ENCODE data around the gene OSBPL6.

OSBPL6 gene

GRCh38 chr2:178385595-178386148, 191.4 kb downstream of the OSBPL6 start:
- no peak for ATAC-seq
- TF ChIP-seq, protein P1, sequence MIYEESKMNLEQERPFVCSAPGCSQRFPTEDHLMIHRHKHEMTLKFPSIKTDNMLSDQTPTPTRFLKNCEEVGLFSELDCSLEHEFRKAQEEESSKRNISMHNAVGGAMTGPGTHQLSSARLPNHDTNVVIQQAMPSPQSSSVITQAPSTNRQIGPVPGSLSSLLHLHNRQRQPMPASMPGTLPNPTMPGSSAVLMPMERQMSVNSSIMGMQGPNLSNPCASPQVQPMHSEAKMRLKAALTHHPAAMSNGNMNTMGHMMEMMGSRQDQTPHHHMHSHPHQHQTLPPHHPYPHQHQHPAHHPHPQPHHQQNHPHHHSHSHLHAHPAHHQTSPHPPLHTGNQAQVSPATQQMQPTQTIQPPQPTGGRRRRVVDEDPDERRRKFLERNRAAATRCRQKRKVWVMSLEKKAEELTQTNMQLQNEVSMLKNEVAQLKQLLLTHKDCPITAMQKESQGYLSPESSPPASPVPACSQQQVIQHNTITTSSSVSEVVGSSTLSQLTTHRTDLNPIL (CRISPR knock-in tag; IDR thresholded peaks at IDR 0.05; ENCODE audit: low read depth), result no peak
- TF ChIP-seq ISL1 (CRISPR knock-in tag; IDR thresholded peaks at IDR 0.05) (no peak), GLIS3 (CRISPR knock-in tag; IDR thresholded peaks at IDR 0.05) (no peak), TOX (CRISPR knock-in tag; IDR thresholded peaks at IDR 0.05; ENCODE audit: borderline replicate concordance) (no peak), OSR1 (CRISPR knock-in tag; IDR thresholded peaks at IDR 0.05) (no peak), ZNF70 (CRISPR knock-in tag; IDR thresholded peaks at IDR 0.05) (no peak), BACH2 (CRISPR knock-in tag; IDR thresholded peaks at IDR 0.05; ENCODE audit: borderline replicate concordance) (no peak), PPARA (CRISPR knock-in tag; IDR thresholded peaks at IDR 0.05; ENCODE audit: borderline replicate concordance) (no peak), ZFP30 (CRISPR knock-in tag; IDR thresholded peaks at IDR 0.05) (no peak), ZNF8 (CRISPR knock-in tag; IDR thresholded peaks at IDR 0.05) (no peak), ARNTL (CRISPR knock-in tag; IDR thresholded peaks at IDR 0.05; ENCODE audit: borderline replicate concordance, low read depth) (no peak), ZNF565 (CRISPR knock-in tag; conservative IDR thresholded peaks at IDR 0.05; ENCODE audit: low read depth) (no peak), CSDC2 (CRISPR knock-in tag; IDR thresholded peaks at IDR 0.05) (no peak), RARB (CRISPR knock-in tag; IDR thresholded peaks at IDR 0.05) (no peak), ESRRG (CRISPR knock-in tag; IDR thresholded peaks at IDR 0.05) (no peak), TSHZ2 (CRISPR knock-in tag; IDR thresholded peaks at IDR 0.05) (no peak), SNAI2 (CRISPR knock-in tag; IDR thresholded peaks at IDR 0.05) (no peak), TCF4 (CRISPR knock-in tag; IDR thresholded peaks at IDR 0.05; ENCODE audit: borderline replicate concordance) (no peak)
- TF ChIP-seq, protein P2, sequence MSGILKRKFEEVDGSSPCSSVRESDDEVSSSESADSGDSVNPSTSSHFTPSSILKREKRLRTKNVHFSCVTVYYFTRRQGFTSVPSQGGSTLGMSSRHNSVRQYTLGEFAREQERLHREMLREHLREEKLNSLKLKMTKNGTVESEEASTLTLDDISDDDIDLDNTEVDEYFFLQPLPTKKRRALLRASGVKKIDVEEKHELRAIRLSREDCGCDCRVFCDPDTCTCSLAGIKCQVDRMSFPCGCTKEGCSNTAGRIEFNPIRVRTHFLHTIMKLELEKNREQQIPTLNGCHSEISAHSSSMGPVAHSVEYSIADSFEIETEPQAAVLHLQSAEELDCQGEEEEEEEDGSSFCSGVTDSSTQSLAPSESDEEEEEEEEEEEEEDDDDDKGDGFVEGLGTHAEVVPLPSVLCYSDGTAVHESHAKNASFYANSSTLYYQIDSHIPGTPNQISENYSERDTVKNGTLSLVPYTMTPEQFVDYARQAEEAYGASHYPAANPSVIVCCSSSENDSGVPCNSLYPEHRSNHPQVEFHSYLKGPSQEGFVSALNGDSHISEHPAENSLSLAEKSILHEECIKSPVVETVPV (CRISPR knock-in tag; IDR thresholded peaks at IDR 0.05), result no peak
- TF ChIP-seq, protein P3, sequence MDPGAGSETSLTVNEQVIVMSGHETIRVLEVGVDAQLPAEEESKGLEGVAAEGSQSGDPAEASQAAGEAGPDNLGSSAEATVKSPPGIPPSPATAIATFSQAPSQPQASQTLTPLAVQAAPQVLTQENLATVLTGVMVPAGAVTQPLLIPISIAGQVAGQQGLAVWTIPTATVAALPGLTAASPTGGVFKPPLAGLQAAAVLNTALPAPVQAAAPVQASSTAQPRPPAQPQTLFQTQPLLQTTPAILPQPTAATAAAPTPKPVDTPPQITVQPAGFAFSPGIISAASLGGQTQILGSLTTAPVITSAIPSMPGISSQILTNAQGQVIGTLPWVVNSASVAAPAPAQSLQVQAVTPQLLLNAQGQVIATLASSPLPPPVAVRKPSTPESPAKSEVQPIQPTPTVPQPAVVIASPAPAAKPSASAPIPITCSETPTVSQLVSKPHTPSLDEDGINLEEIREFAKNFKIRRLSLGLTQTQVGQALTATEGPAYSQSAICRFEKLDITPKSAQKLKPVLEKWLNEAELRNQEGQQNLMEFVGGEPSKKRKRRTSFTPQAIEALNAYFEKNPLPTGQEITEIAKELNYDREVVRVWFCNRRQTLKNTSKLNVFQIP (CRISPR knock-in tag; IDR thresholded peaks at IDR 0.05; ENCODE audit: borderline replicate concordance, low read depth), result no peak

DNA sequence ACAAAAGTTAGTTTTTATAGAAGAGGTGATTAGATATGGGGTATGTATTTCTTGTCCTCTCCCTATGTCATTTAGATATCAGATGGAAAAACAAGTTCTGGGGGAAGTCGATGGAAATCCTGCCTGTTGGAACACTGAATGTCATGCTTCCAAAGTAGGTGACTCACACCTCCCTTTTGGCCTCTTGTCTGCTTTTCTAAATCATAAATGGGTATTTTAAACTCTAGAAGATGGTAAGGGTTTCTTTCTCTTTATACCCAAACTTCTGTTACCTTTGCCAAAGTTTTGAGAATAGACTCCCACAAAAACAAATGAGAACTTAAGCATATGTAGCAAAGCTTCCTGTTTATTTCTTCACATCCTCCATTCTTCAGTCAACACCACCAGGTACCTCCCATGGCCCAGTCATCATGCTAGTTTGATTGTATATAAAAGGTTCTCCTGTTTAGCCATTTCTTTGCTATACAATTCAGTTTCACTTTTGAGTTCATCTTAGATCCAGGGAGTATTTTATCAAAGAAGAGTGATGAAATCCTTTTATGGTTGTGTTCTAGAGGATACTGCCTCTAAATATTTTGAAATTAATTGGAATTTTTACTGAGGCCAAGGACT, 192.8 kb downstream of the OSBPL6 start:
- TF ChIP-seq, protein P3 (CRISPR knock-in tag; IDR thresholded peaks at IDR 0.05; ENCODE audit: borderline replicate concordance, low read depth), result no peak
- TF ChIP-seq CSDC2 (CRISPR knock-in tag; IDR thresholded peaks at IDR 0.05) (no peak), ARNTL (CRISPR knock-in tag; IDR thresholded peaks at IDR 0.05; ENCODE audit: borderline replicate concordance, low read depth) (no peak), TSHZ2 (CRISPR knock-in tag; IDR thresholded peaks at IDR 0.05) (no peak), GLIS3 (CRISPR knock-in tag; IDR thresholded peaks at IDR 0.05) (no peak), ZNF70 (CRISPR knock-in tag; IDR thresholded peaks at IDR 0.05) (no peak), RARB (CRISPR knock-in tag; IDR thresholded peaks at IDR 0.05) (no peak), PPARA (CRISPR knock-in tag; IDR thresholded peaks at IDR 0.05; ENCODE audit: borderline replicate concordance) (no peak), ESRRG (CRISPR knock-in tag; IDR thresholded peaks at IDR 0.05) (no peak), ZNF565 (CRISPR knock-in tag; conservative IDR thresholded peaks at IDR 0.05; ENCODE audit: low read depth) (no peak), TOX (CRISPR knock-in tag; IDR thresholded peaks at IDR 0.05; ENCODE audit: borderline replicate concordance) (no peak), BACH2 (CRISPR knock-in tag; IDR thresholded peaks at IDR 0.05; ENCODE audit: borderline replicate concordance) (no peak)
- TF ChIP-seq, protein P1 (CRISPR knock-in tag; IDR thresholded peaks at IDR 0.05; ENCODE audit: low read depth), result no peak
- TF ChIP-seq, protein P2 (CRISPR knock-in tag; IDR thresholded peaks at IDR 0.05), result no peak
- no peak for ATAC-seq
